CD4-positive, alpha-beta T cell treated with Interleukin-6 at 100 ng/mL for 8 hours (primary cell): ENCODE data around the gene AOC2.
A peak's percentile ranks its signal among the peaks of the same experiment; 100 is the strongest.
"Not testable (repeated sequence)": the region's sequence is repeated elsewhere in the genome, so short reads cannot be mapped to it uniquely, and the experiment has no call there.

Source experiments
- DNase-seq: peaks from one replicate; pipeline ENCODE4 v3.0.0-alpha.2; 2020; ENCODE audit warnings: mixed read lengths, low spot score

The AOC2 gene

GRCh38 chr17:42832934-42833766 is 11.2 kb upstream of the AOC2 start, which contains the start of gene PSME3:
Gene PSME3, plus strand, starts transcription at chr17:42833397. Its CDS starts 235 bp downstream, at chr17:42833632.
- DNase-seq: peak; percentile 83

DNA sequence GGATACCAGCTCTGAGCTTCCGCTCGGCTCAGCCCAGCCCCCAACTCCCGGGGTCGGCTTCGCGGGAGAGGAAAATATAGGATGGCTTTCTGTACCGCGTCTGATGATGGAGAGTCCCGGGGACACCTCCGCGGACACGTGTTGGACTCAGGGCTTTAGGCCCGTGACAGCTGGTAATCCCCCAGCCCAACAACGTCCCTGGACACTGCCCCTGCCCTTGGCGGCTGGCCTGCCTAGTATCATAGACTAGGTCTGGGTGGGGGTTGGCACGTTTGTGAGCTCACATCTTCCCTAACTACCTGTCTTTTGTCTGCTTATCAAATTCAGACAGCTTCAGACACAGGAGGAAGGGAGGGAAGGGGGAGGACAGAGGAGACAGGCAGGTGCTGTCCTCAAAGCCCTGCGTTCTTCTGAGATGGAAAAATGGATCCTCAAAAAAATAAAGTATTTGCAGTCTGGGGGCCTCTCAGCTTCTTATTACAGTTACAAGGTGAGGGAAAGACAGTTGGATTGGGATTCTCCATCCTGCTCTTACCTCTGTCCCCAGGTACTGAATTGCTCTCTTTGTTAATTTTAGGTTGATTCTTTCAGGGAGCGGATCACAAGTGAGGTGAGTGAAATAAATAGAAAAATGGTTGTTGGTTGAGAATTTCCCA is 10.5 kb upstream of the AOC2 start:
- no peak for DNase-seq

DNA sequence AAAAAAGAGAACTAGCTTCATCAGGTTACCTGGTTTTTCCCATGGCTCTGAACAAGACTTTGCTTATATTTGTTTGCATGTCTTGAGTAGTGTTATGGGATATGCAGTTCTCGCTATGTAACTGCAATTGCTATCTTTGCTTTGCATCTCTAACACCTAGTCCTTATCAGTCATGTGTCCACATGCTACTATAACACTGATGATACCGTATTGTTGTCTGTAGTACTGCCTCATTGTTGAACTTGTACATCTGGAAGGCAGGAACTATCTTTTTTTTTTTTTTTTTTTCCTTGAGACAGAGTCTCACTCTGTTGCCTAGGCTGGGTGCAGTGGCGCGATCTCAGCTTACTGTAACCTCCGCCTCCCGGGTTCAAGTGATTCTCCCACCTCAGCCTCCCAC is 8.6 kb upstream of the AOC2 start:
- no peak for DNase-seq

GRCh38 chr17:42841975-42842685 is 2.2 kb upstream of the AOC2 start:
- no peak for DNase-seq

GRCh38 chr17:42843358-42843934 is 934 bp upstream of the AOC2 start:
- peak; percentile 8 for DNase-seq

GRCh38 chr17:42844761-42845555 is 578 bp downstream of the AOC2 start:
- no peak for DNase-seq

GRCh38 chr17:42845556-42845917 is 1.2 kb downstream of the AOC2 start:
- DNase-seq: no peak

GRCh38 chr17:42845918-42846593 is 1.7 kb downstream of the AOC2 start:
- DNase-seq: no peak

GRCh38 chr17:42846594-42847280 is 2.4 kb downstream of the AOC2 start:
- DNase-seq: no peak

GRCh38 chr17:42848093-42848492 is 3.7 kb downstream of the AOC2 start:
- no peak for DNase-seq

GRCh38 chr17:42849031-42849430 is 4.7 kb downstream of the AOC2 start:
- DNase-seq: no peak

- DNase-seq: no peak
These were observed 5.2 kb downstream of the AOC2 start for GRCh38 chr17:42849451-42850181.

DNA sequence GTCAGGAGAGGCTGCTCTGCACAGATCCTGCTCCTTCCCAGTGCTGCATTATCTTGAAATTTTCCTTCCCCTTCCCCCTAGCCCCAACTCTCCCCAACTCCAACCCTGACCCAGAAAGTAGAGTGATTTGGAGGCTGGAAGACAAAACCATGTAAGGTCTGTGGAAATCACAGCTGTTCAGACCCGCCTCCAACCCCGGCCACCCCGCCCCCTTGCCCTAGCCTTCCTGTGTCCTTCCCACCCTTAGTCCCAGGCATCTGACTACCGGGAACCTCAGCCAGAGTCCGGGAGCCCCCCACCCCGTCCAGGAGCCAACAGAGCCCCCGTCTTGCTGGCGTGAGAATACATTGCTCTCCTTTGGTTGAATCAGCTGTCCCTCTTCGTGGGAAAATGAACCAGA is 6.6 kb downstream of the AOC2 start, which contains the start of gene AOC3:
Gene AOC3 (plus strand): TSS at position 246 of the 400 bp plus-strand sequence. CDS start 145 bp downstream, at position 391.
- DNase-seq: no peak

DNA sequence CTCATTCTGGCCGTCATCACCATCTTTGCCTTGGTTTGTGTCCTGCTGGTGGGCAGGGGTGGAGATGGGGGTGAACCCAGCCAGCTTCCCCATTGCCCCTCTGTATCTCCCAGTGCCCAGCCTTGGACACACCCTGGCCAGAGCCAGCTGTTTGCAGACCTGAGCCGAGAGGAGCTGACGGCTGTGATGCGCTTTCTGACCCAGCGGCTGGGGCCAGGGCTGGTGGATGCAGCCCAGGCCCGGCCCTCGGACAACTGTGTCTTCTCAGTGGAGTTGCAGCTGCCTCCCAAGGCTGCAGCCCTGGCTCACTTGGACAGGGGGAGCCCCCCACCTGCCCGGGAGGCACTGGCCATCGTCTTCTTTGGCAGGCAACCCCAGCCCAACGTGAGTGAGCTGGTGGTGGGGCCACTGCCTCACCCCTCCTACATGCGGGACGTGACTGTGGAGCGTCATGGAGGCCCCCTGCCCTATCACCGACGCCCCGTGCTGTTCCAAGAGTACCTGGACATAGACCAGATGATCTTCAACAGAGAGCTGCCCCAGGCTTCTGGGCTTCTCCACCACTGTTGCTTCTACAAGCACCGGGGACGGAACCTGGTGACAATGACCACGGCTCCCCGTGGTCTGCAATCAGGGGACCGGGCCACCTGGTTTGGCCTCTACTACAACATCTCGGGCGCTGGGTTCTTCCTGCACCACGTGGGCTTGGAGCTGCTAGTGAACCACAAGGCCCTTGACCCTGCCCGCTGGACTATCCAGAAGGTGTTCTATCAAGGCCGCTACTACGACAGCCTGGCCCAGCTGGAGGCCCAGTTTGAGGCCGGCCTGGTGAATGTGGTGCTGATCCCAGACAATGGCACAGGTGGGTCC is 7.2 kb downstream of the AOC2 start:
- DNase-seq: not testable (repeated sequence)

DNA sequence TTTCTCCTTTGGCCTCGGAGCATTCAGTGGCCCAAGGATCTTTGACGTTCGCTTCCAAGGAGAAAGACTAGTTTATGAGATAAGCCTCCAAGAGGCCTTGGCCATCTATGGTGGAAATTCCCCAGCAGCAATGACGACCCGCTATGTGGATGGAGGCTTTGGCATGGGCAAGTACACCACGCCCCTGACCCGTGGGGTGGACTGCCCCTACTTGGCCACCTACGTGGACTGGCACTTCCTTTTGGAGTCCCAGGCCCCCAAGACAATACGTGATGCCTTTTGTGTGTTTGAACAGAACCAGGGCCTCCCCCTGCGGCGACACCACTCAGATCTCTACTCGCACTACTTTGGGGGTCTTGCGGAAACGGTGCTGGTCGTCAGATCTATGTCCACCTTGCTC is 8.0 kb downstream of the AOC2 start:
- no peak for DNase-seq

DNA sequence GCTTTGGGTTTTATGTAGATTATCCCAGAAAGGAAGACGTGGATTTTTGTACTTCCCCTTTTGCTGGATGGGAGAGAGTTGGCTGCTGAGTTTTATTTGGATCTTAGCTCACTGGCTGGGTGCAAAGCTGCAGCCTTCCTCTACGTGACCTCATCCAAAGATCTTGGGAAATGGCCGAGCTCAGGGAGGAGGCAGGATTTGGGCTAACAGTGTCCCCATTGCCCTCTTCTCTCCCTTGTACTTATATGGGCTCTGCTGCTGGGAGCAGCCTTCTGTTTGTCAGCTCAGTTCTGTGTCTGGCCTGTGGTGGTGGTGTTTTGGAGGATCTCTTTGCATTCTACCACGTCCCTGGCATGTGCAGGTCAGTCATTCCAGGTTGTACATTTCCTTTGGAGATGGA is 8.6 kb downstream of the AOC2 start:
- no peak for DNase-seq

DNA sequence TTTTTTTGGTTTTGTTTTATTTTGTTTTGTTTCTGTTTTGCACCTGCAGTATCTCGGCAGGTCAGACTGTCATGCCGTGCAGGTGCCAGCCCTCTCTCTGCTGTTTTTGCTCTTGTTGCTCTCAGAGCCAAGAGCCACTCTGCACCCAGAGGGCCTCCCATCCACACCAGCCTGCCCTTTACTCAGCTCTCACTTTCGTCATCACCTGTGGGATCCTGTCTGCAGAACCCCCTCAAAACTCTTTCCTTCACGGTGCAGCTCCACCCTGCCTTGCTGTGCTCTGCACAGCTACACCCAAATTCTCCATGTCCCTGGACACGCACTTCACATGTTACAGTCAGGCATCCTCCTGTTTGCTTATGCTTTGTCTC is 9.2 kb downstream of the AOC2 start:
- DNase-seq: no peak

DNA sequence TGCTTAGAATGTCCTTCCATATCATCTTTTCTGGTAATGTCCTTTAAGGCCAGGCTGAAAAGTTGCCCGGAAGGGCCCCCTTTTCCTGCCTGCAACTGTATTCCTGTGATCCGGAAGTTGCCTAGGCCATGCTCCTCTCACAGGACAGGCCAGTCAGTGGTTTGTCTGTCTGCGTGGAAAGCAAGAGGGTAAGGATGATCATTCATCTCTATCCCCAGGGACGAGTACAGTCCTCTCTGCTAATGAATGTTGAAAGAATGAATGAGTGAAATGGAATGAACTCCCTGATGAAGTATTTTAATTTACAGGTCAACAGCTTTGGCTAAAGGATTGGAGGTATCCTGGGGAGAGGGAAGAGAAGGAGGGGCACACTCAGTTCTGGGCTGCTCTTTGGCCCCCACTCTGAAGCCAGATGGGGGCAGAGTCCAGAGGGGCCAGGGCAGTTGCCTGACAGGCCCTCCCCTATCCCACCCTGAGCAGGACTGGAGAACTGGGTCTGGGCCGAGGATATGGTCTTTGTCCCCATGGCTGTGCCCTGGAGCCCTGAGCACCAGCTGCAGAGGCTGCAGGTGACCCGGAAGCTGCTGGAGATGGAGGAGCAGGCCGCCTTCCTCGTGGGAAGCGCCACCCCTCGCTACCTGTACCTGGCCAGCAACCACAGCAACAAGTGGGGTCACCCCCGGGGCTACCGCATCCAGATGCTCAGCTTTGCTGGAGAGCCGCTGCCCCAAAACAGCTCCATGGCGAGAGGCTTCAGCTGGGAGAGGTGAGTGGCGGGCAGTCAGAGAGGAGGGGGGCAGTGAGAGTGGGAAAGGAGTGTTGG is 9.8 kb downstream of the AOC2 start:
- DNase-seq: no peak
